Activated gamma-delta T cell treated with anti-CD3 and anti-CD28 coated beads, Interleukin-2, amount 50 U/mL, for 16 hours (primary cell): Measurements from ENCODE around the gene KIR3DL2.
"Not testable (repeated sequence)": the region's sequence is repeated elsewhere in the genome, so short reads cannot be mapped to it uniquely, and the experiment has no call there.

Experiments
- DNase-seq: peaks from one replicate; pipeline ENCODE4 v3.0.0-alpha.2; 2020; ENCODE audit warnings: low read depth

The KIR3DL2 gene

DNA sequence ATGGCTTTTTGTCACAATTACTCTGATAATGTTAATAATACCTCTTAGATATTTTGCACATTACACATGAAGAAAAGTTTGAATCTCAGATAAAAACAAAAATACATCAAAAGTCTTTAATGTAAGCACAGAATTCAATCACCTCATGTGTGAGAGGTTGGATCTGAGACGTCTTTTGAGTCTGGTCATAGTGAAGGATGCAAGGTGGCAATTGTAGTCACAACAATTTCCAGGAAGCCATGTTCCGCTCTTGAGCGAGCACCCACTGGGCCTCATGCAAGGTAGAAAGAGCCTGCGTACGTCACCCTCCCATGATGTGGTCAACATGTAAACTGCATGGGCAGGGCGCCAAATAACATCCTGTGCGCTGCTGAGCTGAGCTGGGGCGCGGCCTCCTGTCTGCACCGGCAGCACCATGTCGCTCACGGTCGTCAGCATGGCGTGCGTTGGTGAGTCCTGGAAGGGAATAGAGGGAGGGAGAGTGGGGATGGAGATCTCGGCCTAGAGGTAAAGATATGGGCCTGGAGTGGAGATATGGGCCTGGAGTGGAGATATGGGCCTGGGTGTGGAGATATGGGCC, at the start of gene KIR3DL2:
Gene KIR3DL2, plus strand, starts transcription at position 383 of the 580 bp plus-strand sequence. Its CDS starts 33 bp downstream, at position 416.
- DNase-seq: not testable (repeated sequence)

DNA sequence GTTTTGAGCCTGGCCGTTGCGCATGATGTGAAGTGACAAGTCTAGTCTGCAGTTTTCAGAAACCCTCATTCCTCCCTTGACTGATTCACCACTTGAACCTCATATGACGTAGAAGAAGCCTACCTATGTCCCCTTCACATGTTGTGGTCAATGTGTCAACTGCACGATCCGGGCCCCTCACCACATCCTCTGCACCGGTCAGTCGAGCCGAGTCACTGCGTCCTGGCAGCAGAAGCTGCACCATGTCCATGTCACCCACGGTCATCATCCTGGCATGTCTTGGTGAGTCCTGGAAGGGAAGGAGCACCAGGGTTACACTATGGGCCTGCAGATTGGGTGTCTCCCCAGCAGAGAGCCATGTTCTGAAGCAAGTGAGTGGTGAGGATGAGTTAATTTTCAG, 46.8 kb upstream of the KIR3DL2 start, which contains the start of gene KIR2DL4:
Gene KIR2DL4, plus strand, starts transcription at position 201 of the 400 bp plus-strand sequence. Its CDS starts 42 bp downstream, at position 243.
- DNase-seq: no peak

DNA sequence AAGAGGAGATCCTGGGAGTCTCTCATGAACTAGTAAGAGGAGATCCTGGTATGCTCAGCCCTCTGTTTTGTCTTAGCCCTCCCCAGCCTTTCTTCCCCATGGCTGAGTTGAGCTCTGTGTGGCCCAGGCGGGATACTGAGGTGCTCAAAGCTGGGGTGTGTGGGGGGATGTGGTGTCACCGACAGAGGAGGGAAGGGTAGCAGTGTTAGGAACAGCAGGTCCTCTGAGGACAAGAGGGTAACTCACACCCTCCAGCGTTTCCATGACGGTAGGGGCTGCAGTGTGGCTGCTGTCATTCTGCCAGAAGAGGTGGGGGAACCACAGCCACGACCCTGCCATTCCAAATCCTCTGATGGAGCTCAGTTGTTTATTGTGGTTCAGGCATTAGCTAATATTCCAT, 46.1 kb upstream of the KIR3DL2 start:
- DNase-seq: no peak

DNA sequence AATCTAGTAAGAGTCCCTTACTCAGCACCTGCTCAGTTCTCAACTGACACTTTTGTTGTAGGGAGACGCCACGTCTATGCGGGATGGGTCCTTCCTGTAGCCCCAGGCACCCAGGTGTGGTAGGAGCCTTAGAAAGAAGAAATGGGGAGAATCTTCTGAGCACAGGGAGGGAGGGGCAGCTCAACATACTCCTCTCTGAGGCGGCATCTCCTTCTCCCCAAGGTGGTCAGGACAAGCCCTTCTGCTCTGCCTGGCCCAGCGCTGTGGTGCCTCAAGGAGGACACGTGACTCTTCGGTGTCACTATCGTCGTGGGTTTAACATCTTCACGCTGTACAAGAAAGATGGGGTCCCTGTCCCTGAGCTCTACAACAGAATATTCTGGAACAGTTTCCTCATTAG, 45.7 kb upstream of the KIR3DL2 start:
- no peak for DNase-seq

DNA sequence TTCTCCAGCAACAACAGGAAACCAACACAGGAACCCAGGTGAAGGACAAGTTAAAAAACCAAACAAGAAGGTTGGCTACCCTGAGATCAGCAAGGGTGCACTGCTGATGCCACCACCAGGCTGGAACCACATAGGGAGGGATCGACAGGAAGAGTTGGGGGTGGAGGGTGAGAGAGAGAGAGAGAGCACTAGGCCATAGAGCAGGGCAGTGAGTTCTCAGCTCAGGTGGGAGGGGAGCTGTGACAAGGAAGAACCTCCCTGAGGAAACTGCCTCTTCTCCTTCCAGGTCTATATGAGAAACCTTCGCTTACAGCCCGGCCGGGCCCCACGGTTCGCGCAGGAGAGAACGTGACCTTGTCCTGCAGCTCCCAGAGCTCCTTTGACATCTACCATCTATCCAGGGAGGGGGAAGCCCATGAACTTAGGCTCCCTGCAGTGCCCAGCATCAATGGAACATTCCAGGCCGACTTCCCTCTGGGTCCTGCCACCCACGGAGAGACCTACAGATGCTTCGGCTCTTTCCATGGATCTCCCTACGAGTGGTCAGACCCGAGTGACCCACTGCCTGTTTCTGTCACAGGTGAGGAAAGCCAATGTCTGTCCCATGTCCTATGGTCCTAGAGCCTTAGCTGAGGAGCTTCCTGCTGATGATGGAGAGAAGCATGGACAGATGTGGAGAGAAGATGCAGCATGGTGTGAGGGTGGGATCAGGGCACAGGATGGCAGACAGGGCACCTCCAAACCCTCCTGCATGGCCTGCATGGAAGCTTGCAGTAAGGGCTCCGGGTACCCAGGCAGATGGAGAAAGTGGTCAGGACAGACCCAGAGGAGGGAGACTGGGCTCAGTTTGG, 44.4 kb upstream of the KIR3DL2 start:
- DNase-seq: no peak

DNA sequence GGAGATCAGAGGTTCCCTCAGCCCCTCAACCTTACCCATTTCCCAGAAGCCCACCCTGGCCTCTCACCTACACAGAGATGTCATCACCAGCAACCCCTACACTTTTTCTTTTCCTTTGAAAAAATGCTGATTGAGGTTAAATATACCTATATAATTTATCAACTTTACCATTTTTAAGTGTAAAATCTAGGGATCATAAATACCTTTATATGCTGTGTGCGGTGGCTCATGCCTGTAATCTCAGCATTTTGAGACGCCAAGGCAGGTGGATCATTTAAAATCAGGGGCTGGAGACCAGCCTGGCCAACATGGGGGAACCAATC, 43.8 kb upstream of the KIR3DL2 start:
- DNase-seq: no peak

DNA sequence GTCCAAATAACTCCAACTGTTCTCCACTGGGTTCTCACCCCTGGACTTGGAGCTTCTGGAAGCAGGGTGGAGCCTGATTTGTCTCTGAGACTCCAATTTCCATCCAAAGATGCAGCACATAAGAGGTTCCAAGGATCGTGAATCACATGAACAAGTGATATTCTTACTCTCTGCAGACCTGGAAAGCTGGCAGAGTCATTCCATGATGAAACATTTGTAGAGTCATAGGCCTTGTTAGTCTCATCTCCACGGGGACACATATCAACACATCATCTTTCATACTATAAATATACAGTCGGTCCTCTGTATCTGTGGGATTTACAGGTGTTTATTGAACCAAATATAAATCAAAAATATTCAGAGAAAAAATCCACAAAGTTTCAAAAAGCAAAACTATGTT, 35.7 kb upstream of the KIR3DL2 start:
- DNase-seq: not testable (repeated sequence)

DNA sequence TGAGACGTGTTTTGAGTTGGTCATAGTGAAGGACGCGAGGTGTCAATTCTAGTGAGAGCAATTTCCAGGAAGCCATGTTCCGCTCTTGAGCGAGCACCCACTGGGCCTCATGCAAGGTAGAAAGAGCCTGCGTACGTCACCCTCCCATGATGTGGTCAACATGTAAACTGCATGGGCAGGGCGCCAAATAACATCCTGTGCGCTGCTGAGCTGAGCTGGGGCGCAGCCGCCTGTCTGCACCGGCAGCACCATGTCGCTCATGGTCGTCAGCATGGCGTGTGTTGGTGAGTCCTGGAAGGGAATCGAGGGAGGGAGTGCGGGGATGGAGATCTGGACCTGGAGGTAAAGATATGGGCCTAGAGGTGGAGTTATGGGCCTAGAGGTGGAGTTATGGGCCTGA, 34.0 kb upstream of the KIR3DL2 start, which contains the start of gene KIR3DL1:
Gene KIR3DL1, plus strand, starts transcription at position 218 of the 400 bp plus-strand sequence.
- DNase-seq: not testable (repeated sequence)

DNA sequence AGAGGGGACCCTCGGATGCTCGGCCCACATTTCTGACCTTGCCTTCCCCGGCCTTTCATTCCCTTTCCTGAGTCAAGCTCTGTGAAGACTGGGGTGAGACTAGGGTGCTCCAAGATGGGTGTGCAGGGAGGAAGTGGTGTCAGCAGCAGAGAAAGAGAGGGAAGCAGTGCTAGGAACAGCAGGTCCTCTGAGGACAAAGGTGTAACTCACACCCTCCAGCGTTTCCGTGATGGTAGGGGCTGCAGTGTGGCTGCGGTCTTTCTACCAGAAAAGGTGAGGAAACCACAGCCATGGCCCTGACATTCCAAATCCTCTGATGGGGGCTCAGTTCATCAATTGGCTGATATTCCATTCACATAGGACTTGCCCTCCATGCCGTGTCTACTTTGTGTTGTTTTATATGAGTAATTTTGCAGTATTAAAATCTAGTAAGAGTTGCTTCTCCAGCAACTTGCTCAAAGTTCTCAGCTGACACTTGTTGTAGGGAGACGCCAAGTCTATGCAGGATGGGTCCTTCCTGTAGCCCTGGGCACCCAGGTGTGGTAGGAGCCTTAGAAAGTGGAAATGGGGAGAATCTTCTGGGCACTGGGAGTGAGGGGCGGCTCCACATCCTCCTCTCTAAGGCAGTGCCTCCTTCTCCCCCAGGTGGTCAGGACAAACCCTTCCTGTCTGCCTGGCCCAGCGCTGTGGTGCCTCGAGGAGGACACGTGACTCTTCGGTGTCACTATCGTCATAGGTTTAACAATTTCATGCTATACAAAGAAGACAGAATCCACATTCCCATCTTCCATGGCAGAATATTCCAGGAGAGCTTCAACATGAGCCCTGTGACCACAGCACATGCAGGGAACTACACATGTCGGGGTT, 32.3 kb upstream of the KIR3DL2 start:
- DNase-seq: no peak

DNA sequence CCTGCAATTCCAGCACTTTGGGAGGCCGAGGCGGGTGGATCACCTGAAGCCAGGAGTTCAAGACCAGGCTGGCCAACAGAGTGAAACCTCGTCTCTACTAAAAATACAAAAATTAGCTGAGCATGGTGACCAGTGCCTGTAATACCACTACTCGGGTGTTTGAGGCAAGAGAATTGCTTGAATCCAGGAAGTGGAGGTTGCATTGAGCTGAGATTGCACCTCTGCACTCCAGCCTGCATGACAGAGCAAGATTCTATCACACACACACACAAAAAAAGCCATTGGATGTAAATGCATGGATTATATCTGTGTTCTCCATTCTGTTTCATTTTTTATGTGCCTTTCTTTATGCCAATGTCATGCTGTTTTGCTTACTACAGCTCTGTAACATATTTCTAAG, 25.8 kb upstream of the KIR3DL2 start:
- DNase-seq: not testable (repeated sequence)

DNA sequence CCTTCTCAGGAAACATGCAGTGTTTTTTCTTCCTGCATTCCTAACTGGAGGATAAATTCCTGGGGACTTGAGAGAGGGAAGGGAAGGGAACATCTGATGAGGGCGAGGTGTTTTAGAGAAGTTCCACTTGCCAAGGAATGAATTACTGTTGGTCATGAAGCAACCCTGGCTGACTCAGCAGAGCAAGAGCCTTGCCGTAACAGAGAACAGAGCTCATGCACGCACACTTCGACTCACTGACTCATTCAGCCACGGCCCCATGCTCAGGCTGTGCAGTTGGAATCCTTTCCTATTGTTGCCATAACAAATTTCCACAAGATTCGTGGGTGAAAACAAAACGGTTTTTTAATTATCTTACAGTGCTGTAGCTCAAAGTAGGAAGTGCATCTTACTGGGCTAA, 24.9 kb upstream of the KIR3DL2 start:
- not testable (repeated sequence) for DNase-seq

DNA sequence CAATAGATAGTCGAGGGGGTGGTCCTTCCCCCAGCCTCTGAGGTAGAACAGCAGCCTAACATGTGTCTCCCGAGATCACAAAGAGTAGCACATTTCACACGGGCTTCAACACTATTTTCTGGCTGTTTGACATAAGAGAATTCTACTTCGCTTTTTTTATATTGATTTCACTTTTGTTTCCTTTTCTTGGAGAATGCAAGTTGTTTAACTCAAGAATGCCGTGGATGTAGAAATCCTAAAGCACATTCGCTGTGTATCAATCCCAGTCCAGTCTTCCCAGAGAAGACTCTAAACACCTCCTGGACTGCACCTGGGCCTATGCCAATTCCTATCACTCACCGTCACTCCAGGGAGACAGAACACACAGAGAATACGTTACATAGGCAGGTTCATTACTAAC, 22.2 kb upstream of the KIR3DL2 start:
- not testable (repeated sequence) for DNase-seq

DNA sequence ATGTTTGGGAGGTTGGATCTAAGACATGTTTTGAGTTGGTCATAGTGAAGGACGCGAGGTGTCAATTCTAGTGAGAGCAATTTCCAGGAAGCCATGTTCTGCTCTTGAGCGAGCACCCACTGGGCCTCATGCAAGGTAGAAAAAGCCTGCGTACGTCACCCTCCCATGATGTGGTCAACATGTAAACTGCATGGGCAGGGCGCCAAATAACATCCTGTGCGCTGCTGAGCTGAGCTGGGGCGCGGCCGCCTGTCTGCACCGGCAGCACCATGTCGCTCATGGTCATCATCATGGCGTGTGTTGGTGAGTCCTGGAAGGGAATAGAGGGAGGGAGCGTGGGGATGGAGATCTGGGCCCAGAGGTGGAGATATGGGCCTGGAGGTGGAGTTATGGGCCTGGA, 17.7 kb upstream of the KIR3DL2 start, which contains the start of gene KIR2DS4:
Gene KIR2DS4, plus strand, starts transcription at position 181 of the 400 bp plus-strand sequence.
- not testable (repeated sequence) for DNase-seq

DNA sequence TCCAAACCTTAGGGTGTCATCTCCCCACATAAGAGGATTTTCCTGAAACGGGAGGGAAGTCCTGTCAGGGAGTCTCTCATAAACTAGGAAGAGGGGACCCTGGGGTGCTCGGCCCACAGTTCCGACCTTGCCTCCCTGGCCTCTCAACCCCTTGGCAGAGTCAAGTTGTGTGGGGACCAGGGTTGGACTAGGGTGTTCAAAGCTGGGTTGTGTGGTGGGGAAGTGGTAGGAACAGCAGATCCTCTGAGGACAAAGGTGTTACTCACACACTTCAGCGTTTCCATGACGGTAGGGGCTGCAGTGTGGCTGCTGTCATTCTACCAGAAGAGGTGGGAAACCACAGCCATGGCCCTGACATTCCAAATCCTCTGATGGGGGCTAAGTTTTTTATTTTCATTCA, 15.1 kb upstream of the KIR3DL2 start:
- DNase-seq: not testable (repeated sequence)

DNA sequence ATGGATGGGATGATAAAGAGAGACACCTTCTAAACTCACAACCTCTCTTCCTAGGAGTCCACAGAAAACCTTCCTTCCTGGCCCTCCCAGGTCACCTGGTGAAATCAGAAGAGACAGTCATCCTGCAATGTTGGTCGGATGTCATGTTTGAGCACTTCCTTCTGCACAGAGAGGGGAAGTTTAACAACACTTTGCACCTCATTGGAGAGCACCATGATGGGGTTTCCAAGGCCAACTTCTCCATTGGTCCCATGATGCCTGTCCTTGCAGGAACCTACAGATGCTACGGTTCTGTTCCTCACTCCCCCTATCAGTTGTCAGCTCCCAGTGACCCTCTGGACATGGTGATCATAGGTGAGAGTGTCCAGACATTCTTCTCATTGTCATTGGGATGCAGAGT, 12.7 kb upstream of the KIR3DL2 start:
- not testable (repeated sequence) for DNase-seq

DNA sequence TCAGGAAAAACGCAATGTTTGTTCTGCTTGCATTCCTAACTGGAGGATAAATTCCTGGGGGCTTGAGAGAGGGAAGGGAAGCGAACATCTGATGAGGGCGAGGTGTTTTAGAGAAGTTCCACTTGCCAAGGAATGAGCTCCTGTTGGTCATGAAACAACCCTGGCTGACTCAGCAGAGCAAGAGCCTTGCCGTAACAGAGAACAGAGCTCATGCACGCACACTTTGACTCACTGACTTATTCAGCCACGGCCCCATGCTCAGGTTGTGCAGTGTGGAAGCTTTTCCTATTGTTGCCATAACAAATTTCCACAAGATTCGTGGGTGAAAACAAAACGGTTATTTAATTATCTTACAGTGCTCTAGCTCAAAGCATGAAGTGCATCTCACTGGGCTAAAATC, 7.1 kb upstream of the KIR3DL2 start:
- DNase-seq: not testable (repeated sequence)

DNA sequence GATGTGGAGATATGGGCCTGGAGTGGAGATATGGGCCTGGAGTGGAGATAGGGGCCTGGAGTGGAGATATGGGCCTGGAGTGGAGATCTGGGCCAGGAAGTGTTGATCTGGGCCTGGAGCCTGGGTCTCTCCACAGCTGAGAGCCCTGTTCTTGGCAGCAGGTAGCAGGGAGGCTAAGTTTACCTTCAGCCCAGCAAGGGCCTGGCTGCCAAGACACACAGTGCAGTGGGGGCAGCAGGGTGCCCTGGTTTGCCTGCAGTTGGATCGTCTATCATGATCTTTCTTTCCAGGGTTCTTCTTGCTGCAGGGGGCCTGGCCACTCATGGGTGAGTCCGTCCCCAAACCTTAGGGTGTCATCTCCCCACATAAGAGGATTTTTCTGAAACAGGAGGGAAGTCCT, 687 bp downstream of the KIR3DL2 start:
- DNase-seq: no peak

DNA sequence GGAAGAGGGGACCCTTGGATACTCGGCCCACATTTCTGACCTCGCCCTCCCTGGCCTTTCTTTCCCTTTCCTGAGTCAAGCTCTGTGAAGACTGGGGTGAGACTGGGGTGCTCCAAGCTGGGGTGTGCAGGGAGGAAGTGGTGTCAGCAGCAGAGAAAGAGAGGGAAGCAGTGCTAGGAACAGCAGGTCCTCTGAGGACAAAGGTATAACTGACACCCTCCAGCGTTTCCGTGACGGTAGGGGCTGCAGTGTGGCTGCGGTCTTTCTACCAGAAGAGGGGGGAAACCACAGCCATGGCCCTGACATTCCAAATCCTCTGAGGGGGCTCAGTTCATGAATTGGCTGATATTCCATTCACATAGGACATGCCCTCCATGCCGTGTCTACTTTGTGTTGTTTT, 1.1 kb downstream of the KIR3DL2 start:
- no peak for DNase-seq

DNA sequence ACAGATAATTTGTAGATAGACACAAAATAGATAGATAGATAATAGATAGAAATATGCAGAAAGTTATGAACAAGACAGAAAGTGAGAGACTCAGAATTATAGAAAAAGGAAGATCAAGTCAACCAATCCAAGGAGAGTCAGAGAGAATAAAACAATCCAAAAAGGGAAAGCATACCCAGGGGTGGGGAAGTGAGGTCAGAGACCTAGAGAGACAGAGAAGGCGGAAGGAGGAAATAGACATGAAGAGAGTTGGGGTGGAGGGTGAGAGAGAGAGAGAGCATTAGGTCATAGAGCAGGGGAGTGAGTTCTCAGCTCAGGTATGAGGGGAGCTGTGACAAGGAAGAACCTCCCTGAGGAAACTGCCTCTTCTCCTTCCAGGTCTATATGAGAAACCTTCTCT, 5.0 kb downstream of the KIR3DL2 start:
- DNase-seq: not testable (repeated sequence)

DNA sequence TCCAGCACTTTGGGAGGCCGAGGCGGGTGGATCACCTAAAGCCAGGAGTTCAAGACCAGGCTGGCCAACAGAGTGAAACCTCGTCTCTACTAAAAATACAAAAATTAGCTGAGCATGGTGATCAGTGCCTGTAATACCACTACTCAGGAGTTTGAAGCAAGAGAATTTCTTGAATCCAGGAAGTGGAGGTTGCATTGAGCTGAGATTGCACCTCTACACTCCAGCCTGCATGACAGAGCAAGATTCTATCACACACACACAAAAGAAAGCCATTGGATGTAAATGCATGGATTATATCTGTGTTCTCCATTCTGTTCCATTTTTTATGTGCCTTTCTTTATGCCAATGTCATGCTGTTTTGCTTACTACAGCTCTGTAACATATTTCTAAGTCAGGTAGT, 8.2 kb downstream of the KIR3DL2 start:
- not testable (repeated sequence) for DNase-seq

DNA sequence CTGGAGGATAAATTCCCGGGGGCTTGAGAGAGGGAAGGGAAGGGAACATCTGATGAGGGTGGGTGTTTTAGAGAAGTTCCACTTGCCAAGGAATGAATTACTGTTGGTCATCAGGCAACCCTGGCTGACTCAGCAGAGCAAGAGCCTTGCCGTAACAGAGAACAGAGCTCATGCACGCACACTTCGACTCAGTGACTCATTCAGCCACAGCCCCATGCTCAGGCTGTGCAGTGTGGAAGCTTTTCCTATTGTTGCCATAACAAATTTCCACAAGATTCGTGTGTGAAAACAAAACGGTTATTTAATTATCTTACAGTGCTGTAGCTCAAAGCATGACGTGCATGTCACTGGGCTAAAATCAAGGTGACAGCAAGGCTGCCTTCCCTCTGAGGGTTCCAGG, 9.2 kb downstream of the KIR3DL2 start:
- not testable (repeated sequence) for DNase-seq

DNA sequence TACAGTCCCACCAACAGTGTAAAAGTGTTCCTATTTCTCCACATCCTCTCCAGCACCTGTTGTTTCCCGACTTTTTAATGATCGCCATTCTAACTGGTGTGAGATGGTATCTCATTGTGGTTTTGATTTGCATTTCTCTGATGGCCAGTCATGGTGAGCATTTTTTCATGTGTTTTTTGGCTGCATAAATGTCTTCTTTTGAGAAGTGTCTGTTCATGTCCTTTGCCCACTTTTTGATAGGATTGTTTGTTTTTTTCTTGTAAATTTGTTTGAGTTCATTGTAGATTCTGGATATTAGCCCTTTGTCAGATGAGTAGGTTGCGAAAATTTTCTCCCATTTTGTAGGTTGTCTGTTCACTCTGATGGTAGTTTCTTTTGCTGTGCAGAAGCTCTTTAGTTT, 13.2 kb downstream of the KIR3DL2 start:
- DNase-seq: not testable (repeated sequence)
